Right lobe of liver (tissue), 4 donors: ENCODE data around the gene ATRNL1.

ENCODE experiments used
- POLR2A ChIP-seq: fragments of 450-650 bp; IDR thresholded peaks from one replicate; pipeline ENCODE4 v1.6.1; 2017; ENCODE audit warnings: antibody characterized with exemption, mild to moderate bottlenecking
- TF ChIP-seq, protein P1 (sequence below), 4 donors: fragments of 200-600 bp in 3 of 4; fragments of 450-650 bp in 1 of 4; IDR thresholded peaks; one replicate each; pipeline versions ENCODE4 v1.5.1 to v1.8.0; 2016 to 2022; ENCODE audit warnings: antibody characterized with exemption in 4 of 4, mild to moderate bottlenecking in 2 of 4
- donor health status: DM: no; HTN: no; CAD: no.
- donor health status: DM: no; HTN: no; CAD: no.
- donor health status: DM: no; HTN: yes; CAD: no.

DNA sequence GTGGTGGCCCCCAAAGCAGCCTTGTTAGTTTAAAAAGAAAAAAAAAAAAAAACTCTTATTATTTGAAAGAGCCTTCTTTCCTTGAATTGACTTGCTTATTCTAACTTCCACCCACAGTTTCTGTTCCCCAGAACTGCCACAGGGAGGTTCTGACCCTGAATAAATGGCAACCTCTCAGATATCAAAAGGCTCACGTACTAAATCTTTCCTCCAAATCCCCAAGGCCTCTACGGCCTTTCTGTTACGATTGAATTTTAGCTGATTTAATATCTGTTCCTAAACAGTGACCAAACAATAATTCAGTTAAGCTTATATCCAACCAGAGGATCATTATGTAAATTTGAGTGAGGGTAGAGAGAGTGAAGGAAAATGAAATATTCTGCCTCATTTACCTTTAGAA, 697.1 kb downstream of the ATRNL1 start:
- TF ChIP-seq, protein P1, sequence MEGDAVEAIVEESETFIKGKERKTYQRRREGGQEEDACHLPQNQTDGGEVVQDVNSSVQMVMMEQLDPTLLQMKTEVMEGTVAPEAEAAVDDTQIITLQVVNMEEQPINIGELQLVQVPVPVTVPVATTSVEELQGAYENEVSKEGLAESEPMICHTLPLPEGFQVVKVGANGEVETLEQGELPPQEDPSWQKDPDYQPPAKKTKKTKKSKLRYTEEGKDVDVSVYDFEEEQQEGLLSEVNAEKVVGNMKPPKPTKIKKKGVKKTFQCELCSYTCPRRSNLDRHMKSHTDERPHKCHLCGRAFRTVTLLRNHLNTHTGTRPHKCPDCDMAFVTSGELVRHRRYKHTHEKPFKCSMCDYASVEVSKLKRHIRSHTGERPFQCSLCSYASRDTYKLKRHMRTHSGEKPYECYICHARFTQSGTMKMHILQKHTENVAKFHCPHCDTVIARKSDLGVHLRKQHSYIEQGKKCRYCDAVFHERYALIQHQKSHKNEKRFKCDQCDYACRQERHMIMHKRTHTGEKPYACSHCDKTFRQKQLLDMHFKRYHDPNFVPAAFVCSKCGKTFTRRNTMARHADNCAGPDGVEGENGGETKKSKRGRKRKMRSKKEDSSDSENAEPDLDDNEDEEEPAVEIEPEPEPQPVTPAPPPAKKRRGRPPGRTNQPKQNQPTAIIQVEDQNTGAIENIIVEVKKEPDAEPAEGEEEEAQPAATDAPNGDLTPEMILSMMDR (IDR thresholded peaks at IDR 0.05) = no peak
- no peak for TF ChIP-seq POLR2A
